HEK293 (cell line): ENCODE data around the gene OPALIN.

ENCODE experiments used
- CTCF ChIA-PET: fragments of 350-600 bp; formaldehyde crosslinking; extraction: SDS; loops from one replicate; lab custom pipeline; 2021; ENCODE audit warnings: antibody characterized with exemption; lab: Yijun Ruan, JAX
- POLR2A ChIA-PET: fragments of 300-600 bp; formaldehyde crosslinking; extraction: SDS; loops from one replicate; lab custom pipeline; 2020; ENCODE audit warnings: antibody characterized with exemption, inconsistent platforms; lab: Yijun Ruan, JAX
- H3K27ac ChIP-seq: fragments of 200-500 bp; sonication (Bioruptor generic); 2 replicates; pipeline ENCODE4 v1.5.1; 2014; ENCODE audit warnings: low read depth, low read length, control low read depth, inconsistent platforms; ENCODE audit errors: extremely low read depth
- H3K36me3 ChIP-seq, 2 experiments: fragments of 200-500 bp in 1 of 2; sonication (Bioruptor generic) in 1 of 2; 1 replicate in 1 of 2; 2 replicates in 1 of 2; pipeline ENCODE4 v1.5.1; 2014 to 2017; ENCODE audit warnings: inconsistent platforms in 2 of 2, low read length in 2 of 2; ENCODE audit not compliant: control insufficient read depth in 2 of 2, insufficient read depth in 1 of 2
- H3K4me1 ChIP-seq: fragments of 200-500 bp; sonication (Bioruptor generic); 2 replicates; pipeline ENCODE4 v1.5.1; 2014; ENCODE audit warnings: mild to moderate bottlenecking, low read length, inconsistent platforms; ENCODE audit not compliant: control insufficient read depth, insufficient read depth
- H3K4me3 ChIP-seq: 2 replicates; pipeline ENCODE4 v1.5.1; 2011; ENCODE audit warnings: low read depth, mild to moderate bottlenecking, control low read depth, low read length, moderate library complexity
- H3K9me3 ChIP-seq: fragments of 200-500 bp; sonication (Bioruptor generic); 2 replicates; pipeline ENCODE4 v1.5.1; 2014; ENCODE audit warnings: low read depth, low read length, inconsistent platforms; ENCODE audit not compliant: control insufficient read depth, insufficient read depth
- BCL11B ChIP-seq: fragments of 450-650 bp; formaldehyde crosslinking; IDR thresholded peaks from 2 replicates; pipeline ENCODE4 v1.5.1; 2016; ENCODE audit warnings: low read depth, missing biosample characterization, missing genetic modification characterization
- IKZF3 ChIP-seq: fragments of 450-650 bp; IDR thresholded peaks from 2 replicates; pipeline ENCODE4 v1.5.0; 2018; ENCODE audit warnings: missing biosample characterization, mild to moderate bottlenecking, missing genetic modification characterization, moderate library complexity
- KLF16 ChIP-seq: fragments of 450-650 bp; formaldehyde crosslinking; IDR thresholded peaks from 2 replicates; pipeline ENCODE4 v1.5.1; 2017; ENCODE audit warnings: missing biosample characterization, missing genetic modification characterization
- REPIN1 ChIP-seq: fragments of 450-650 bp; formaldehyde crosslinking; IDR thresholded peaks from 2 replicates; pipeline ENCODE4 v1.5.1; 2017; ENCODE audit warnings: missing biosample characterization, missing genetic modification characterization, low read depth
- REST ChIP-seq: fragments of 450-650 bp; formaldehyde crosslinking; IDR thresholded peaks from 2 replicates; pipeline ENCODE4 v1.5.1; 2016; ENCODE audit warnings: missing biosample characterization, missing genetic modification characterization
- ZBTB7A ChIP-seq: fragments of 450-650 bp; formaldehyde crosslinking; IDR thresholded peaks from 2 replicates; pipeline ENCODE4 v1.5.1; 2016; ENCODE audit warnings: low read depth, missing biosample characterization, missing genetic modification characterization
- ZFHX2 ChIP-seq: fragments of 450-650 bp; formaldehyde crosslinking; conservative IDR thresholded peaks from 2 replicates; pipeline ENCODE4 v1.5.1; 2016; ENCODE audit warnings: missing biosample characterization, missing genetic modification characterization
- ZFP41 ChIP-seq: fragments of 450-650 bp; formaldehyde crosslinking; IDR thresholded peaks from 2 replicates; pipeline ENCODE4 v1.5.1; 2016; ENCODE audit warnings: missing biosample characterization, missing genetic modification characterization, borderline replicate concordance
- ZNF112 ChIP-seq: fragments of 450-650 bp; formaldehyde crosslinking; IDR thresholded peaks from 2 replicates; pipeline ENCODE4 v1.5.0; 2017; ENCODE audit warnings: missing biosample characterization, missing genetic modification characterization
- ZNF146 ChIP-seq: fragments of 450-650 bp; formaldehyde crosslinking; IDR thresholded peaks from 2 replicates; pipeline ENCODE4 v1.5.1; 2016; ENCODE audit warnings: missing biosample characterization, missing genetic modification characterization
- ZNF175 ChIP-seq: fragments of 450-650 bp; formaldehyde crosslinking; IDR thresholded peaks from 2 replicates; pipeline ENCODE4 v1.5.1; 2016; ENCODE audit warnings: missing biosample characterization, missing genetic modification characterization
- ZNF221 ChIP-seq: fragments of 450-650 bp; formaldehyde crosslinking; IDR thresholded peaks from 2 replicates; pipeline ENCODE4 v1.5.1; 2017; ENCODE audit warnings: missing biosample characterization, missing genetic modification characterization, borderline replicate concordance
- ZNF324 ChIP-seq: fragments of 450-650 bp; formaldehyde crosslinking; IDR thresholded peaks from 2 replicates; pipeline ENCODE4 v1.5.1; 2016; ENCODE audit warnings: missing biosample characterization, missing genetic modification characterization
- ZNF449 ChIP-seq: fragments of 450-650 bp; formaldehyde crosslinking; IDR thresholded peaks from 2 replicates; pipeline ENCODE4 v1.5.1; 2017; ENCODE audit warnings: missing biosample characterization, mild to moderate bottlenecking, missing genetic modification characterization, moderate library complexity
- ZNF48 ChIP-seq: fragments of 450-650 bp; formaldehyde crosslinking; IDR thresholded peaks from 2 replicates; pipeline ENCODE4 v1.5.1; 2016; ENCODE audit warnings: missing biosample characterization, missing genetic modification characterization
- ZNF623 ChIP-seq: fragments of 450-650 bp; formaldehyde crosslinking; IDR thresholded peaks from 2 replicates; pipeline ENCODE4 v1.5.1; 2016; ENCODE audit warnings: missing biosample characterization, missing genetic modification characterization
- ZNF654 ChIP-seq: fragments of 450-650 bp; formaldehyde crosslinking; IDR thresholded peaks from 2 replicates; pipeline ENCODE4 v1.5.1; 2016; ENCODE audit warnings: low read depth, missing biosample characterization, missing genetic modification characterization
- ZNF777 ChIP-seq: fragments of 450-650 bp; formaldehyde crosslinking; IDR thresholded peaks from 2 replicates; pipeline ENCODE4 v1.5.1; 2017; ENCODE audit warnings: missing biosample characterization, missing genetic modification characterization, borderline replicate concordance
- ZNF792 ChIP-seq: fragments of 450-650 bp; formaldehyde crosslinking; IDR thresholded peaks from 2 replicates; pipeline ENCODE4 v1.5.1; 2016; ENCODE audit warnings: missing biosample characterization, missing genetic modification characterization
- ZSCAN30 ChIP-seq: fragments of 450-650 bp; IDR thresholded peaks from 2 replicates; pipeline ENCODE4 v1.5.1; 2018; ENCODE audit warnings: missing biosample characterization, mild to moderate bottlenecking, missing genetic modification characterization, moderate library complexity
- TF ChIP-seq, protein P1 (sequence below): fragments of 450-650 bp; formaldehyde crosslinking; IDR thresholded peaks from 2 replicates; pipeline ENCODE4 v1.5.1; 2016; ENCODE audit warnings: missing biosample characterization, missing genetic modification characterization
- TF ChIP-seq, protein P2 (sequence below): fragments of 450-650 bp; formaldehyde crosslinking; optimal IDR thresholded peaks from 2 replicates; pipeline ENCODE3; 2016; ENCODE audit warnings: missing biosample characterization, mild to moderate bottlenecking, missing genetic modification characterization

Gene OPALIN

DNA sequence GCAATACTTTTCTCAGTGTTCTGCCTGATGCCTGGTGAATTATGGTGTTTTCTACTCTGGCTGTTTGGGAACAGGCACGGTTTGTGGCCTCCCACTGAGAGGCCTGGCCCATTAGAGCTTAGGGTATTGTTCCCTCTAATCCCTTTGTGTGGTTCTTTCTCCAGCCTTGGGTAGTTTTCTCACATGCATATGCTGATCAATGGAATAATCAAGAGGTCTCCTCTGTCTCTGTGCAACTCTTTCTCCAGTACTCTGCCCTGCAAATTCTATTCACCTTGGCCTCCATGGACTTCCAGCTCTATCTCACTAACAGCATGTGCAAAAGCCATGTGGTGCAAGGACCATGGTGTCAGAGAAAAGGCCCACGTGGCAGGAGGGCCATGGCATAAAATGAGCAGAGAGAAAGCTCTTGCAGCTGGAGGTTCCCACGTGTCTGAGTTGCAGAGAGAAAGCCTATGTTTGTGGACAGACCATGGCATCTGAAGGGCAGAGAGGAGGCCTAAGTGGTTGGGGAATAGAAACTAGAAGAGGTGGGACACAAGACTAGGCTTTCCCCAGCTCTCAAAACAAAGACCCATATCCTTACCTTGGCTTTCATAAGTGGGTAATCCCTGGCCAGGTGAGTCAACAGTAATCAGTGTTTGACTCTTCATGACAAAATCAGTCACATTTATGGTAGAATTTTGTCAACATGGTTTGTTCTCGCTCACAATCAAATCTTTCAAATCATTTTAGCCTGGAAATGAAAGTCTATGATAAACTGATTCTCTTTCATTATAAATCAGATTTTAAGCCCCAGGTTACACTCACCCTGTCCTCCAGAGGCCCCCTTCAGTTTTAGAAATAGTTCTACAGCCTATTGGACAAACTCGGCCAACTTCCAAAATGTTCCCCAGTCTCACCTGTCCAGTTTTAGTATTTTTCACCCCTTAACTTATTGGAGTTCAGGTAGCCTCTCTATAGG lies 17.3 kb downstream of the OPALIN start:
- CTCF ChIA-PET, result interaction anchor here (0.5 to 5.9 kb wide), 34 partner anchors 8 to 1329 kb away, joined by 3 to 48 read pairs (median 4); no protein-coding TSS in a partner anchor
- POLR2A ChIA-PET, result no interaction called here

DNA sequence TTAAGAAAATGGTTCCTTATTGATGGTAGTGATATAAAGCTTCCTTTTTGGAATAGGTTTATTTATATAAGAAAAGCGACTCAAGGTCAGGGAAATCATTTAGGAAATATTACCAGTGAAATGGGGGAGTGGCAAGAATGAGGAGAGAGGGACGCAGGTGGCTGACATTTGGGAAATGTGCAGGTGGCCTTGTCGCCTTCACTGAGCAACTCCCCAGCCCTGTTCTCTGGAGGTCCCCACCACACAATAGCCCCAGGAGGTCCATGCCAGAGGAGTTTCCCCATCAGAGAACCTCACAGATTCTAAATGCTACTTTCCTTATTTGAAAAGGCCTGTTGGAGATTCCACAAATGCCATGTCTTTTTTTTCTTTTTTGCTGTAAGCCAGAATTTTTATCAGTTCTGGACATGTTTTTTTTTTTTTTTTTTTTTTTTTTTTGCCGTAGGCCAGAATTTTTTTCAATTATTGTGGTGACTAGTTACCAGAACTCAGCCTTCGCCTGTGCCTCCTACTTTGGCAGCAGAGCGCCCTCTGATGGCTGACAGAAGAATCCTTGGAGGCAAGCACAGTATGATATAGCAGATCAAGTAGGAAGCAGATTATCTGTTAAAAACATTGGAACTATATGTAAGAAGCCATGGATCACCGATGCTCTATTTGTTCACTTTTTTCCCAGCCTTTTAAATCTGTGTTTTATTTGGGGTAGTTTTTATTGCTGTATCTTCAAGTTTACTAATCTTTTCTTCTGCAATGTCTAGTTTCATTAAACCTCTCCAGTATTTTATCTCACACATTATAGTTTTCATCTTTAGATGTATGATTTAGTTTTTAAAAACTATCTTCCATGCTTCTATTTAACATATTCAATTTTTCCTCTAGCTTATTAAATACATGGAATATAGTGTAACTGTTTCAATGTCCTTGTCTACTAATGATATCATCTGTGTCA lies 18.6 kb downstream of the OPALIN start:
- H3K9me3 ChIP-seq, result no peaks in the 10 kb centered on the region
- no peak overlapping the region for H3K4me3 ChIP-seq
- ChIA-PET POLR2A (interaction anchor here (0.6 kb wide), 1 partner anchor 21 kb away, joined by 4 read pairs; no protein-coding TSS in a partner anchor), CTCF (interaction anchor here (0.6 to 5.9 kb wide), 45 partner anchors 7 to 1328 kb away, joined by 3 to 48 read pairs (median 4); partner anchors contain the start of gene TCTN3)
- no peaks in the 10 kb centered on the region for H3K36me3 ChIP-seq
- no peak overlapping the region for H3K27ac ChIP-seq
- no peaks in the 10 kb centered on the region for H3K4me1 ChIP-seq
- no peak for TF ChIP-seq ZFHX2
- TF ChIP-seq KLF16 (tag by site-specific recombination), result no peak
- no peak for TF ChIP-seq ZSCAN30 (tag by site-specific recombination)
- no peak for TF ChIP-seq REPIN1 (tag by site-specific recombination)
- TF ChIP-seq ZBTB7A (tag by site-specific recombination), result no peak
- no peak for TF ChIP-seq REST (tag by site-specific recombination)
- no peak for TF ChIP-seq ZNF792 (tag by site-specific recombination)
- no peak for TF ChIP-seq ZNF449 (tag by site-specific recombination)
- TF ChIP-seq ZNF175, result no peak
- TF ChIP-seq IKZF3 (tag by site-specific recombination), result no peak
- no peak for TF ChIP-seq ZFP41 (tag by site-specific recombination)
- no peak for TF ChIP-seq ZNF48 (tag by site-specific recombination)
- TF ChIP-seq BCL11B (tag by site-specific recombination), result no peak
- TF ChIP-seq ZNF221, result no peak
- TF ChIP-seq ZNF324 (tag by site-specific recombination), result no peak
- TF ChIP-seq ZNF777 (tag by site-specific recombination), result no peak
- TF ChIP-seq, protein P1, sequence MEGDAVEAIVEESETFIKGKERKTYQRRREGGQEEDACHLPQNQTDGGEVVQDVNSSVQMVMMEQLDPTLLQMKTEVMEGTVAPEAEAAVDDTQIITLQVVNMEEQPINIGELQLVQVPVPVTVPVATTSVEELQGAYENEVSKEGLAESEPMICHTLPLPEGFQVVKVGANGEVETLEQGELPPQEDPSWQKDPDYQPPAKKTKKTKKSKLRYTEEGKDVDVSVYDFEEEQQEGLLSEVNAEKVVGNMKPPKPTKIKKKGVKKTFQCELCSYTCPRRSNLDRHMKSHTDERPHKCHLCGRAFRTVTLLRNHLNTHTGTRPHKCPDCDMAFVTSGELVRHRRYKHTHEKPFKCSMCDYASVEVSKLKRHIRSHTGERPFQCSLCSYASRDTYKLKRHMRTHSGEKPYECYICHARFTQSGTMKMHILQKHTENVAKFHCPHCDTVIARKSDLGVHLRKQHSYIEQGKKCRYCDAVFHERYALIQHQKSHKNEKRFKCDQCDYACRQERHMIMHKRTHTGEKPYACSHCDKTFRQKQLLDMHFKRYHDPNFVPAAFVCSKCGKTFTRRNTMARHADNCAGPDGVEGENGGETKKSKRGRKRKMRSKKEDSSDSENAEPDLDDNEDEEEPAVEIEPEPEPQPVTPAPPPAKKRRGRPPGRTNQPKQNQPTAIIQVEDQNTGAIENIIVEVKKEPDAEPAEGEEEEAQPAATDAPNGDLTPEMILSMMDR (tag by site-specific recombination), result peak; percentile 52; the same call in 1 of the 2 replicates
- no peak for TF ChIP-seq ZNF112 (tag by site-specific recombination)
- TF ChIP-seq ZNF654 (tag by site-specific recombination), result peak; percentile 78
- TF ChIP-seq, protein P2, sequence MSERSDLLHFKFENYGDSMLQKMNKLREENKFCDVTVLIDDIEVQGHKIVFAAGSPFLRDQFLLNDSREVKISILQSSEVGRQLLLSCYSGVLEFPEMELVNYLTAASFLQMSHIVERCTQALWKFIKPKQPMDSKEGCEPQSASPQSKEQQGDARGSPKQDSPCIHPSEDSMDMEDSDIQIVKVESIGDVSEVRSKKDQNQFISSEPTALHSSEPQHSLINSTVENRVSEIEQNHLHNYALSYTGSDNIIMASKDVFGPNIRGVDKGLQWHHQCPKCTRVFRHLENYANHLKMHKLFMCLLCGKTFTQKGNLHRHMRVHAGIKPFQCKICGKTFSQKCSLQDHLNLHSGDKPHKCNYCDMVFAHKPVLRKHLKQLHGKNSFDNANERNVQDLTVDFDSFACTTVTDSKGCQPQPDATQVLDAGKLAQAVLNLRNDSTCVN (tag by site-specific recombination), result no peak

More for the DNA sequence above, 17.3 kb downstream of the OPALIN start:
- Histone ChIP-seq H3K9me3 (no peaks in the 10 kb centered on the region), H3K4me3 (no peak overlapping the region), H3K27ac (no peak overlapping the region), H3K36me3 (no peaks in the 10 kb centered on the region), H3K4me1 (no peaks in the 10 kb centered on the region)
- TF ChIP-seq ZNF623 (tag by site-specific recombination), result 0 out of 2 replicates have a peak, but pooled peaks have one; percentile 26
- no peak for TF ChIP-seq ZNF146
